Hypothalamus (tissue), 51 donors: ENCODE results near the gene ELP1.
"Not testable (repeated sequence)": the region's sequence is repeated elsewhere in the genome, so short reads cannot be mapped to it uniquely, and the experiment has no call there.

Experiments used
- DNase-seq, 51 donors: peaks; one replicate each; lab custom pipeline; 2025; lab: John Stamatoyannopoulos, UW

The ELP1 gene

DNA sequence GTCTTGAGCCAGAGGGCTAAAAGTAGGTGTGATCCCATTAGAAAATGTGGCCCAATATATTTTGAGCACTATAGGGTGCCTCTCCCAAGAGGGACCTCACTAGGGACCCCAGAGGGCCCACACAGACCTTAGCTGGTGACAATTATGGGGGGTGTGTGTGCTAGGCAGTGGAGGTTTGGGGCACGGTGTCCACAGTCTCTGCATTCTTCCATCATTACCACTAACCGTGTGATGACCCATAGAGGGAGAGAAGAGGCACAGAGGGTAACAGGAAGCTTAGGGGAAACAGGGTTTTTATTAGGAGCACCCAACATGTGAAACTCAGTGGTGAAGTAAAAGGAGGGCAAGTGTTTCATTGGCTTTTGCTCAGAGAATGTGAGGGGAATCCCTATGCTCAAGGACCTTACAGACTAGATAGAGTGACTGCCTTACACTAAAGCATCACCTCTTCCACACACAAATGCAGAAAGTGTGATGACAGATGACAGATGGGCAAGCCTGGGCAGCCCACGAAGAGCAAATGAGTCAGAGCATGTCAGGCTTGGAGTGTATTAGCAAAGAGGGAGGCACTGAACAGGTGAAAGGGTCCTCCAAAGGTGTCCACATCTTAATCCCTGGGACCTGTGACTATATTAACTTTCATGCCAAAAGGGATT is 74.3 kb downstream of the ELP1 start:
- DNase-seq, result no peak

DNA sequence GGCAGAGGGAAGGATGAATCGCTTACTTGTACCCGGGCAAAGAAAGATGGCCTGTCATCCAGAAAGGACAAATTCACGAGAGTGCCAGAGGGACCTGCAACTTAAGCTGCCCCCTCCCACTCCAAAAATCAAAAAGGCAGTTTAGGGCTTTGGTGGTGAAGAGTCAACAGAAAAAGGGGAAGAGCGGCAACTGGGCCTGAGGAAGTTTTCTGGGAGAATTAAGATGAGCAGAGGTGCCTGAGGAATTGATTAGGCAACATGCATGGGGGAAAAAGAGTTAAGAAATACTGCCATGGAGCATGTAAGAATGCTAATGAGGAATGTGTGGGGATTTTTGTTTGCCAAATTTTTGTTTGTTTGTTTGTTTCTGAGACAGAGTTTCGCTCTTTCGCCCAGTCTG is 76.4 kb downstream of the ELP1 start:
- DNase-seq, result no peak

DNA sequence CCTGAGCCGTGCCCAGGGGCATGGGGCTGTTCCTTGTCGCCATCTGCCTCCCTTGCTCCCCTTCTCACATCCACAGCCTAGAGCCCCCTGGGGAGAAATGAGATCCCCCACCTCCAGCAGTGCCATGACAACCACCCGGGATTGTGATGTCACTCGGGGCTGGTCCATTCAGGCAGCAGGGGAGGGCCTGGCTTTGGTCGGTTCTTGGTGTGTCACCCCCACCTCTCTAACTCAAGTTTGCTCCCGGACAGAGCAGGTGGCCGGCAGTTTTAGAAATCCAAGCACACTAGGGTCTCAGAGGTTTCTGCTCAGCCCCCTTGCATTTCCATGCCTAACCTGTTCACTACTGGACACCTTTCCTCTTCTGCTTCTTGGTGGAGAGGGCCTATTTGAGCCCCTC is 78.0 kb downstream of the ELP1 start, which contains the start of gene ACTL7B:
TSS of gene ACTL7B (minus strand) at position 99 of the 400 bp plus-strand sequence. CDS start at position 43, 56 bp downstream.
- no peak for DNase-seq

DNA sequence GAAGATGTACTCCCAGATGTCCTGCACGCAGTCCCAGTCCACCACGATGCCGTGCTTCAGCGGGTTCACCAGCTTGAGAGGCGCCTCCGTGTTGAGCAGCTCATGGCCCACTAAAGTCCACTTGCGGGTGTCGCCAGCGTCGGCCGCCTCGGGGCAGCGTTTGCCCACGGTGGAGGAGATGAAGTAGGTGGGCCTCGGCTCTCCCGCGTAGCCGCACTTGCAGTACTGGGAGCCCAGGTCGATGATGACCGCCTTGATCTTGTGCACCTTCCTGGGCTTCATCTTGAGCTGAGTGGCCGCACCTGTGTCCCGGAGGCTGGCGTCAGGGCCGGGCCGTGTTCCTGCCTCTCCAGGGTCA is 78.4 kb downstream of the ELP1 start:
- no peak for DNase-seq

DNA sequence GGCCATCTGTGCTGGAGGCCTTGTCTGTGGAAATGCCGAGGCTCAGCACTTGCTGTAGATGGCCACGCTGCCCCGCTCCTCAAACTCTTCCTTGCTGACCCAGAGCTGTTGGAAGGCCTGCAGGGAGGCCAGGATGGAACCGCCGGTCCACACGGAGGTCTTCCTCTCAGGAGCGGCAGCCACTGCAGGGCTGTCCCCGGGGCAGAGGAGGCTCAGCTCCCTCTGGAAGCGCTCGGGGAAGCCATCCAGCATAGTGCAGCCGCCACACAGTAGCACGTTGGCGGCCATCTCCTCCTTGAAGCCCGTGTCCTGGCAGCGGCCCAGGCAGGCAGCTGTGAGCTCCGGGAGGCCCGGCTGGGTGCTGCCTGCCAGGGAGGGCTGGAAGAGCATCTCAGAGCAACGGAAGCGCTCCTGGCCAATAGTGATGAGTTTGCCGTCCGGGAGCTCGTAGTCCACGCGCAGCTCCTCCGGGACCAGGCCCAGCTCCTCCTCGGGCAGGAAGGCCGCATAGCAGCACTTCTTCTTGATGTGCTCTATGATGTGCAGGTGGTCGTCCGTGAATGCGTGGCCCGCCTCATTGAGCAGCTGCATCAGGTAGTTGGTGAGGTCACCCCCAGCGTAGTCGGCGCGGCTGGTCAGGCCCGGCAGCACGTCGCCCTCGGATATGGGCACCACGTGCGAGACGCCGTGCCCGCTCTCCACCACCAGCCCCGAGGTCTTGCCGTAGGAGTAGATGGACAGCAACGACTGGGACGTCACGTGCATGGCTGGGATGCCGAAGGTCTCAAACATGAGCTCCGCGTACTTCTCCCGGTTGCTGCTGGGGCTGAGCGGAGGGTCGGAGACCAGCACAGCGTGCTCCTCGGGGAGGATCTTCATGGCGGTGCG is 79.0 kb downstream of the ELP1 start:
- DNase-seq, result peak in 1 of 51 donors; percentile 9

DNA sequence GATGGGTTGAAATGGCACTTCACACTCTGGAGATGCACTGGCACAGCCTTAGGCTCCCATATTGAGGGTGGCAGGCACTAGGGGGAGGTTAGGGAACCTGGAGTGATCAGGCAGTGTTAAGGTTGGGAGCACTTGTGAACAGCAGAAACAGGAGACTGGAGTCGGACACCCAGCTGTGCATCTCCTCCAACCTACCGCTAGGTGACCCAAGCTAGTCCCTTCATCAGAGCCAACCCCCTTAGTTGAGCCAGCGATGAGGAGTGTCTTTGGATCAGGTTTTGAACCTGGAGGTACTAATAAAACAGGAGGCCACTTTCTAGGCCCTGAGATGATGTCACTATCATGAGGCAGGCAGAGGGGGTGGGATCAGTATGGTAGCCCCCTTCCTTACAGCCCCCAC is 79.8 kb downstream of the ELP1 start:
- DNase-seq, result no peak

DNA sequence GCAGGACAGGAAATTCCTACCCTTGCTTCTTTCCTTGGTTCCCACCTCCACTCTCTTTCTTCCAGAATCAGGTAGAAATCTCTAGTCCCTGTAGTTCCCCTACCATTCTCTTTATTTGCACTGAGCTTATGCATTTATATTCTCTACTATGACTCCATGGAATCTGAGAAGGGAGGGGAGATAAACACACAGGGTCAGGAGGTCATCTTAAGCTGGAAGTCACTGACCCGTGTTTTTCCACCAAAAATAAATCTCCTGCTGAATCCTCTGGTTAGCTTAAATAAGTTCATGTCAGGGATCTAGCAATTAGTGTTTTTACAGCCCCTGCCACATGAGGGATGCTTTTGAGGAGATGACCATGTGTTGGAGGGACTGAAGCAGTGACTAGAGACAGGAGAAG is 81.8 kb downstream of the ELP1 start:
- no peak for DNase-seq

DNA sequence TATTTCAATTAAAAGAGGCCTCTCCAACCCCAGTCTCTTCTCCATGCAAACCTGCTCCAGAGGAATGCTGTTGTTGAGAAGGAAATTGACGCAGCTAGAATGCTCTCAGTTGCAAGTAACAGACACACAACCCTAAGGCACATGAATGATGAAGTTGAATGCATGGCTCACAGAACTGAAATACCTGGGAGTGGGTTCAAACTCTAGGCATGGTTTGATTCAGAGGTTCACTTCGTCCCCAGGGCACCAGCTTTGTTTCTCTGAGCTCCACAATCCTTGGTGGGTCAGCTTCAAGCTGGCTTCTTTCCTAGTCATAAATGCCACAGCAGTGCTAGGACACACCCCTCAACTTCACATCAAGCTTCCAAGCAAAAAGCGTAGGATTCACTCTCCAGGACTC is 82.8 kb downstream of the ELP1 start:
- DNase-seq, result no peak

DNA sequence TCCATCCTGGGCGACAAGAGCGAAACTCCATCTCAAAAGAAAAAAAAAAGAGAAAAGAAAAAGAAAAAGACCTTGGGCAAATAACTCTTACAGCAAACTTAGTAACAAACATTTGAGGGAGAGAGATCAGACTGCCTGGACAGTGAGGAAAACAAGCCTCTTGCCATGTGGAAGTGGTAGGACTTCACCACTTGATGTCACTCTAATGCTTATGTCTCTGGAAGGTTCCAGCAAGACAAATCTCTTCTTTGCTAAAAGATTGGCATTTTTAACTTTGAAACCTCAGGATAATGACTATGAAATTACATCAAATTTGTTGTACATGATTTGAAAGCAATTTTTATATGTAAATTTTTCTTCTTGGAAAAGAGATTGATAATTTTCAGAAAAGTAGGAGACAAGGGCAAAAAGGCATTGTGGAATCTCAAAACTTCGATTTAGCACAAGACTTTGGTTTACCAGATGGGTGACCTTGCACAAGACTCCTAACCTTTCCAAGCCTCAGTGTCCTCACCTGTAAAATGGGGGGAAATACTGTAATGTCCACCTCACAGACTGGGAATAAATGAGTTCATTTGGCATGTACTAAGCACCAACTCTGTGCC is 83.5 kb downstream of the ELP1 start:
- no peak for DNase-seq

DNA sequence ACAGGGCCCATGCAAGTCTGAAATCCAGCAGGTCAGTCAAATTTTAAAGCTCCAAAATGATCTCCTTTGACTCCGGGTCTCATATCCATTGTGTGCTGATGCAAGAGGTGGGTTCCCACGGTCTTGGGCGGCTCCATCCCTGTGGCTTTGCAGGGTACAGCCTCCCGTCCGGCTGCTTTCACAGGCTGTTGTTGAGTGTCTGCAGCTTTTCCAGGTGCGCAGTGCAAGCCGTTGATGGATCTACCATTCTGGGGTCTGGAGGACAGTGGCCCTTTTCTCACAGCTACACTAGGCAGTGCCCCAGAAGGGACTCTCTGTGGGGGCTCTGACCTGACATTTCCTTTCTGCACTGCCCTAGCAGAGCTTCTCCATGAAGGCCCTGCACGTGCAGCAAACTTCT is 85.6 kb downstream of the ELP1 start:
- not testable (repeated sequence) for DNase-seq

DNA sequence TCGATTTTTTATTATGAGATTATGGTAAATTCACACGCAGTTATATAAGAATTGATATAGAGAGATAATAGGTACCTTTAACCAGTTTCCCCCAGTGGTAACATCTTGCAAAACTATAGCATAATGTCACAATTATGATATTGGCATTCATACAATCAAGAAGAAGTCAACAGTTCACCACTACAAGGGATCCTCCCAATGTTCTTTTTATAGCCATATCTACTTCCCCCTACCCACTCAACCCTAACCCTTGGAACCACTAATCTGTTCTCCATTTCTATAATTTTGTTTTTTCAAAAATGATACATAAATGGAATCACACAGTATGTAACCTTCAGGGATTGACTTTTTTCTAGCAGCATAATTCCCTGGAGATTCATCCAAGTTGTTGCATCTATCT is 88.0 kb downstream of the ELP1 start:
- DNase-seq, result no peak

DNA sequence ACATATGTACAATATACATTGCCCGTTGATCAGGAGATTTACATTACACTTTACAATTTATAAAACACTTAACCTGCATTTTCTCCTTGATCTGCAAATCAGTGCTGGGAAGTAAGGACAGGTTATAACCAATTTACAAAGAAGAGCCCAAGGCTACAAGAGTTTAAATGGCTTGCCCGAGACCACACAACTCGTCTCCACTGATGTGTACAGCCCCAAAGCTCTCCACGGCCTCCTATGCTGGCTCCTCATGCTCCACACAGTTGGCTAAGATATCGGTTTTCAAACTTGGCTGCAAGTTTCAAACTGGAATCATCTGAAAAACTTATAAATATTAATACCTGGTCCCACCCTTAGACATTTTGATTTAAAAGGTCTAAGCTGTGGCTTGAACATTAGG is 88.4 kb downstream of the ELP1 start:
- DNase-seq, result no peak

DNA sequence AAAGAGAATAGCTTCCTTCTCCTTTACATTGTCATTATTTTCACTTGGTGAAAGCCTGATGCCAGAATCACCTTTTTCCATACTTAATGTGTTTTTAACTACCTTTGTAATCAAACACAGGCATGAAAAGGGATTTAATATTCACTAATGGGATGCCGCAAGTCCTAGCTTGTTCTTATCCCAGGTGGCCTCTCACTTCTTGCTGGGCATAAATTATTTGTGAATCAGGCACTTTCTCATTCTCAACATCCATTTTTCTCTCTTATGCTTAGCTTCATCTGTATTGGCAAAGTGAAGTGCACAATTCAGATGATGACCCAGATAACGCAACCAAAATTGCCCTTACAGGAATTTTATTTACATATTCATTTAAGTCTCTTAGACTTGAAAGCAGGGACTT is 89.1 kb downstream of the ELP1 start:
- no peak for DNase-seq

DNA sequence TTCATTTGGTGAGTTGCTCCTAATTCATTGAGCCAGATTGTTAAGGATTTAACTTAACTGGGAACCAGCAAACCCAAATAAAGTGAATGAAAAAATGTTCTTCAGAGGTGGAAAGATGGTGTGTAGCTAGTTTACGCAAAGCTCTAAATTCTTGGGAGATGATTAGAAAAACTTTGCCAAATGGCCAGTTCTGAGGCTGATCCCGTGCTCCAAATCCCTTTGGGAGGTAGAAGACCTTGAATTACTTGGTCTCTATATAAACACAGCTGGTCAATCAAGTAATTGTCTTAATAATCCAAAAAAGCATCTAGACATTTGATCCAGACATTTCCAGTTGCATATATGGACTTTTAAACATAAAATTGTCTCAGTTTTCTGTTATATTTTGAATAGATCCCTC is 89.5 kb downstream of the ELP1 start:
- DNase-seq, result no peak

DNA sequence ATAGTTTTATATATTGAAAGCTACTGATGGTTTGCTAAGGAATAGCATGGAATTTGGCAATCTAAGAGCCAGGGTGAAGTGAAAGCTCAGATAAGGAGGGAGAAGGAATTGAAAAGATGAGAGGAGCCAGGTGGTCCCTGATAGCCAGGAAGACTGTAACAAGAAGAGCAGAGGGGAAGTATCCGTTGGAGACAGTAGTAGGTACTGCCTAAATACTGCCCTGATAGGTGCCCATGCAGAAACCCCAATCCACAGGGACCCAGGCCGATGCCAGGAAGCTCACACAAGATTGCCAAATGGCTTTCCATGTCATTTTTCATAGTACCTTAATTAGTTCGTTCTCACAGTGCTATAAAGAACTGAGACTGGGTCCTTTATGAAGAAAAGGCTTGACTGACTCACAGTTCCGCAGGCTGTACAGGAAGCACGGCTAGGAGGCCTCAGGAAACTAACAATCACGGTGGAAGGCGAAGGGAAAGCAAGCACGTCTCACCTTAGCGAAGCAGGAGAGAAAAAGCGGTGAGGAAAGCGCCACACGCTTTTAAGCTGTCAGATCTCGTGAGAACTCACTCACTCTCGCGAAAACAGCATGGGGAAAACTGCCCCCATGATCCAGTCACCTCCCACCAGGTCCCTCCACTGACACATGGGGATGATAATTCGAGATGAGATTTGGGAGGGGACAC is 91.2 kb downstream of the ELP1 start:
- DNase-seq, result no peak

DNA sequence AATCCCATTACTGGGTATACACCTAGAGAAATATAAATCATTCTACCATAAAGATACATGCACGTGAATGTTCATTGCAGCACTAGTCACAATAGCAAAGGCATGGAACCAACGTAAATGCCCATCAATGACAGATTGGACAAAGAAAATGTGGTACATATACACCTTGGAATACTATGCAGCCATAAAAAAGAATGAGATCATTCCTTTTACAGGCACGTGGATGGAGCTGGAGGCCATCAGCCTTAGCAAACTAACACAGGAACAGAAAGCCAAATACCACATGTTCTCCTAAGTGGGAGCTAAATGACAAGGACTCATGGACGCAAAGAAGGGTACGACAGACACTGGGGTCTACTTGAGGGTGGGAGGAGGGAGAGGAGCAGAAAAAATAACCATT is 94.4 kb downstream of the ELP1 start:
- not testable (repeated sequence) for DNase-seq

DNA sequence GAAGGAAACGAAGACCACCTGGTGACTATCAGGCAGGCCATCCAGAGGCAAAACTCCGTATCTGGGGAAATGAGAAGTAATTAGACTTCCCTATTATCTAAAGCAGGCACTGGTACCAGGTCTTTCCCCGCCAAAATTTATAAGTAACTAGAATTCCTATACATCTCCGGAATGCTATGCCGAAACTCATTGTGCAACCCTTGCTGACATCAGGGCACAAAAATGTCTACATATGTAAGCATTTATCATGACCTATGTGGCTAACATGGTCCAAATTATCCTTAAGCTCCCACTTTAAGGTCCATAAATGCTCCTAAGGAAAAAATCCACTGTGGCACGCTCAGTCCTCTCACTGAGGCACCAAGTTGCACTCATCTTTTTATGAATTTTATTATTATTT is 95.9 kb downstream of the ELP1 start:
- DNase-seq, result no peak

DNA sequence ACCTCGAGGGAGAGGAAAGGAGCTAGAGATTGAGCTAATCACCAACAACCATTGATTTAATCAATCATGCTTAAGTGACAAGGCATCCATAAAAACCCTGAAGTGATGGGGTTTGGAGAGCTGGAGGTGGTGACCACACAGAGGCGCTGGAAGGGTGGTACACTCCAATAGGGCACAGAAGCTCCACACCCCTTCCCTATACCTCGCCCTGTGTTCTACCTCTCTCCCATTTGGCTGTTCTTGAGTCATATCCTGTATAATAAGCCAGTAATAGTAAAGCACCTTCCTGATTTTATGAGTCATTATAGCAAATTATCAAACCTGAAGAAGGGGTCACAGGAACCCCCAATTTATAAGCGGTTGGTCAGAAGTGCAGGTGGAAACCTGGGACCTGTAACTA is 96.4 kb downstream of the ELP1 start:
- DNase-seq, result no peak

DNA sequence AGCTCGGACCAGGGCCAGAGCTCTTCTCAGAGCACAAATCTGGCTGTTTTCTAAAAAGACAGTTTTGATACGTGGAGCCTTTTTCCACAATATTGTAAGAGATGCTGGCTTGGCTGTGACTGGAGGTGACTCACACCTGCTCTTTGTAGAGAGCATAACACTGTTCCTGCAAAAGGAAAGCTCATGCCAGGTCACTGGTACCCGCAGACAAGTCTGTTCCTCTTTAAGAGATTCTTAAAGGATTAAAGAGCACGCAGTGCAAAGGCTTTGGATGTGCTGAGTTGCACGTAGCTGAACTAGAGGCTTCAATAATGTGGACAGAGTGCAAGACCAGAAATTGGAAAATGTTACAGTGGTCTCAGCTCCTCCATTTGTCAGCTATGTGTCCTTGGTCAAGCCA is 97.1 kb downstream of the ELP1 start:
- no peak for DNase-seq

DNA sequence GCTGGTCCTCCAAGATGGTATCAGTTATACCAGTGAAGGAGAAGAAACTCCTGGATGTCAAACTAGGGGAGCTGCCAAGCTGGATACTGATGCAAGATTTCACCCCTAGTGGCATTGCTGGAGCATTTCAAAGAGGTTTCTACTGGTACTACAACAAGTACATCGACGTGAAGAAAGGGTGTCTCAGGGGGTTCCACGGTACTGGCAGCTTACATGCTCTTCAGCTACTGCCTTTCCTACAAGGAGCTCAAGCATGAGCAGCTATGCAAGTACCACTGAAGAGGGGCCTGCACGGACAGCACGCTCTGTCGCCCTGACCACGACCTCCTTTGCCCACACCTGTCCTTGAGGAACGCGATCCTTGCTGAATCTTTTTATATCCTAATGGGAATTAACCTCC is 97.6 kb downstream of the ELP1 start:
- DNase-seq, result no peak

DNA sequence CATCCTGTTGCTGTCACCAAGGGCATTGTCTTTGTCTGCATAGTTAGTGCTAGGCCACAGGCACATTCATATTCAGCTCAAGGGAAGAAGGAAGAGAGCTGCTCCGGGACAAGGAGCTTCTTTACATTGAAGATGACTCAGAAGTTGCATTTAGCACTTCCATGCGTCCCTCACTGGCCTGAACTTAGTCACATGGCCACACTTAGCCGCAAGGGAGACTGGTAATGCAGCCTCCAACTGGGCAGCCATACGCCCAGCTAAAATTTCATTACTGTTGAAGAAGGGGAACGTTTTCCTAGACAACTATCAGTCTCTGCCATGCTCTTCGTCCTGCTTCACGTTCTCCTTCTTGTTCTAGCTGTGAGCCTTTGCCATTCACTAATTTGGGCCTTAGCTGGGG is 98.1 kb downstream of the ELP1 start:
- DNase-seq, result no peak
